OCI-LY7 (cell line): ENCODE data around the gene POU2F3. TPM values are rescaled to one million over a fixed set of nuclear protein-coding genes. Genes with fewer than 3 reads are reported as not detected.

ENCODE experiments used
- BruUV-seq: library from RNA; stranded (reverse); fragments of 400-500 nt; replicated peaks from 2 replicates; lab custom pipeline; 2021; lab: Mats Ljungman, UMichigan
- CTCF ChIA-PET: fragments of 300-600 bp; sonication (Branson Sonifier 250); formaldehyde crosslinking; loops from one replicate; lab custom pipeline; 2022; ENCODE audit warnings: antibody characterized with exemption; ENCODE audit not compliant: unreplicated experiment; lab: Charles Lee
- POLR2A ChIA-PET: fragments of 300-600 bp; sonication (Branson Sonifier 250); formaldehyde crosslinking; loops from one replicate; lab custom pipeline; 2022; ENCODE audit warnings: antibody characterized with exemption; lab: Charles Lee
- DNase-seq: peaks from one replicate; pipeline ENCODE4 v3.0.0-alpha.2; 2015; ENCODE audit warnings: low spot score
- H2AFZ ChIP-seq: fragments of 200-600 bp; sonication (generic), shearing (Covaris generic); 2 replicates; pipeline ENCODE4 v1.6.1; 2014; ENCODE audit warnings: mild to moderate bottlenecking, antibody characterized with exemption, low read length, moderate library complexity
- H3K27ac ChIP-seq: fragments of 200-600 bp; sonication (generic); 2 replicates; pipeline ENCODE4 v1.5.1; 2014; ENCODE audit warnings: mixed run types, low read depth, mild to moderate bottlenecking, moderate library complexity, low read length, inconsistent platforms; ENCODE audit not compliant: poor library complexity, severe bottlenecking
- H3K36me3 ChIP-seq: fragments of 200-600 bp; sonication (generic); 2 replicates; pipeline ENCODE4 v1.6.1; 2014; ENCODE audit warnings: mild to moderate bottlenecking, antibody characterized with exemption, low read length, moderate library complexity, mixed read lengths; ENCODE audit not compliant: insufficient read depth
- H3K4me1 ChIP-seq: fragments of 200-600 bp; sonication (generic); 2 replicates; pipeline ENCODE4 v1.5.1; 2014; ENCODE audit warnings: mild to moderate bottlenecking, low read length; ENCODE audit not compliant: insufficient read depth, poor library complexity, severe bottlenecking
- H3K4me2 ChIP-seq: fragments of 200-600 bp; sonication (generic); 2 replicates; pipeline ENCODE4 v1.6.1; 2014; ENCODE audit warnings: mild to moderate bottlenecking, low read length
- H3K4me3 ChIP-seq: fragments of 200-600 bp; sonication (generic); 2 replicates; pipeline ENCODE4 v1.5.1; 2014; ENCODE audit warnings: mild to moderate bottlenecking, low read depth, low read length; ENCODE audit not compliant: poor library complexity, severe bottlenecking
- H3K79me2 ChIP-seq: fragments of 200-600 bp; sonication (generic); 2 replicates; pipeline ENCODE4 v1.6.1; 2016; ENCODE audit warnings: low read depth, mild to moderate bottlenecking, low read length, moderate library complexity, mixed read lengths; ENCODE audit not compliant: insufficient read depth
- H3K9me2 ChIP-seq: fragments of 200-600 bp; sonication (generic); 2 replicates; pipeline ENCODE4 v1.6.1; 2016; ENCODE audit warnings: mild to moderate bottlenecking, low read length, mixed read lengths; ENCODE audit not compliant: insufficient read depth
- H3K9me3 ChIP-seq: fragments of 200-600 bp; sonication (generic); 2 replicates; pipeline ENCODE4 v1.6.1; 2014; ENCODE audit warnings: mild to moderate bottlenecking, mixed run types, low read length, mixed read lengths
- H4K20me1 ChIP-seq: fragments of 200-600 bp; sonication (generic); 2 replicates; pipeline ENCODE4 v1.6.1; 2014; ENCODE audit warnings: mild to moderate bottlenecking, antibody characterized with exemption, low read length, moderate library complexity, mixed read lengths; ENCODE audit not compliant: insufficient read depth
- CTCF ChIP-seq: fragments of 200-600 bp; sonication (generic); conservative IDR thresholded peaks from 2 replicates; pipeline ENCODE4 v1.5.1; 2014; ENCODE audit warnings: mild to moderate bottlenecking, antibody characterized with exemption, low read length, moderate library complexity, mixed read lengths
- EZH2phosphoT487 ChIP-seq: fragments of 200-600 bp; sonication (generic); IDR thresholded peaks from 2 replicates; pipeline ENCODE4 v1.6.1; 2018; ENCODE audit warnings: low read depth, borderline replicate concordance, mild to moderate bottlenecking, mixed run types, antibody characterized with exemption, low read length, moderate library complexity, mixed read lengths
- intact Hi-C: fragments of 100-400 bp; cut with micrococcal nuclease; formaldehyde crosslinking; loops from one replicate; pipeline ENCODE4 v1.10.0; 2022; ENCODE audit not compliant: unreplicated experiment
- total RNA-seq, 2 experiments: library from RNA; depleted of rRNA in 1 of 2; stranded (reverse); fragments of >200 nt in 1 of 2; shearing (Covaris generic) in 1 of 2; gene quantifications; 2 replicates each; pipeline ENCODE4 v1.2.3, GENCODE V29; 2014 to 2022

POU2F3 gene
- total RNA-seq, 2 experiments from 2014 or later = 0.16 TPM; not detected in 1

GRCh38 chr11:120294096-120294495 is 54.2 kb downstream of the POU2F3 start:
- intact Hi-C loops = no loop called here
- BruUV-seq = no TSS peak
- Histone ChIP-seq H3K4me1 (no peaks in the 10 kb centered on the region), H3K36me3 (no peaks in the 10 kb centered on the region), H2AFZ (no peak overlapping the region), H4K20me1 (no peaks in the 10 kb centered on the region; the same call in 1 of the 2 replicates), H3K4me3 (no peak overlapping the region), H3K79me2 (no peaks in the 10 kb centered on the region), H3K4me2 (no peak overlapping the region), H3K9me3 (no peaks in the 10 kb centered on the region), H3K9me2 (no peaks in the 10 kb centered on the region), H3K27ac (no peak overlapping the region)
- ChIA-PET POLR2A (no interaction called here), CTCF (no interaction called here)
- TF ChIP-seq EZH2phosphoT487 = no peak
- TF ChIP-seq CTCF = no peak
- DNase-seq = no peak

GRCh38 chr11:120295099-120295498 is 55.2 kb downstream of the POU2F3 start:
- DNase-seq = no peak
- intact Hi-C loops = no loop called here
- Histone ChIP-seq H3K4me2 (no peak overlapping the region), H2AFZ (no peak overlapping the region), H3K4me1 (no peaks in the 10 kb centered on the region), H3K79me2 (no peaks in the 10 kb centered on the region), H4K20me1 (no peaks in the 10 kb centered on the region; the same call in 1 of the 2 replicates), H3K36me3 (no peaks in the 10 kb centered on the region), H3K9me2 (no peaks in the 10 kb centered on the region), H3K27ac (no peak overlapping the region), H3K4me3 (no peak overlapping the region), H3K9me3 (no peaks in the 10 kb centered on the region)
- ChIA-PET POLR2A (no interaction called here), CTCF (no interaction called here)
- no TSS peak for BruUV-seq
- TF ChIP-seq CTCF (no peak), EZH2phosphoT487 (no peak)

- Histone ChIP-seq H3K4me3 (no peak overlapping the region), H4K20me1 (no peaks in the 10 kb centered on the region; the same call in 1 of the 2 replicates), H3K9me3 (no peaks in the 10 kb centered on the region), H2AFZ (no peak overlapping the region), H3K27ac (no peak overlapping the region), H3K4me1 (no peaks in the 10 kb centered on the region), H3K79me2 (no peaks in the 10 kb centered on the region), H3K9me2 (no peaks in the 10 kb centered on the region), H3K36me3 (no peaks in the 10 kb centered on the region), H3K4me2 (no peak overlapping the region)
- no TSS peak for BruUV-seq
- no peak for DNase-seq
- CTCF ChIA-PET = no interaction called here
- TF ChIP-seq CTCF = no peak
- POLR2A ChIA-PET = no interaction called here
- intact Hi-C loops = no loop called here
Measured at GRCh38 chr11:120296554-120296953, 56.6 kb downstream of the POU2F3 start.
